GM18511 (cell line): ENCODE results near the gene MYO1H.

Experiments used
- ATAC-seq: cut with Tn5 transposase; IDR thresholded peaks from one replicate; pipeline ENCODE4 v1.9.1; 2021; ENCODE audit warnings: mild to moderate bottlenecking, moderate library complexity; ENCODE audit not compliant: unreplicated experiment

MYO1H gene

GRCh38 chr12:109489016-109489954, 141.6 kb downstream of the MYO1H start:
- ATAC-seq, result no peak

GRCh38 chr12:109489955-109490565, 142.4 kb downstream of the MYO1H start:
- no peak for ATAC-seq

- no peak for ATAC-seq
Measured at GRCh38 chr12:109491671-109492070, 144.0 kb downstream of the MYO1H start.

GRCh38 chr12:109492371-109492770, 144.7 kb downstream of the MYO1H start:
- no peak for ATAC-seq

- ATAC-seq, result no peak
Measured at GRCh38 chr12:109493090-109493489, 145.4 kb downstream of the MYO1H start.

- ATAC-seq, result no peak
Measured at GRCh38 chr12:109493938-109494337, 146.2 kb downstream of the MYO1H start.

GRCh38 chr12:109494348-109494881, 146.7 kb downstream of the MYO1H start:
- ATAC-seq, result no peak

GRCh38 chr12:109495012-109495411, 147.3 kb downstream of the MYO1H start:
- ATAC-seq, result no peak

- ATAC-seq, result no peak
Measured at GRCh38 chr12:109496306-109496705, 148.6 kb downstream of the MYO1H start.

- ATAC-seq, result no peak
Measured at GRCh38 chr12:109497675-109498074, 150.0 kb downstream of the MYO1H start.
